NCI-H2196 (cell line): ENCODE data around the gene RTEL1.
A peak's percentile ranks its signal among the peaks of the same experiment; 100 is the strongest.
"Not testable (repeated sequence)": the region's sequence is repeated elsewhere in the genome, so short reads cannot be mapped to it uniquely, and the experiment has no call there.

Source experiments
- DNase-seq: peaks from one replicate; lab custom pipeline; 2025; ENCODE audit not compliant: unreplicated experiment; lab: John Stamatoyannopoulos, UW

RTEL1 gene

GRCh38 chr20:63667858-63668257 lies 9.7 kb downstream of the RTEL1 start:
- no peak for DNase-seq

GRCh38 chr20:63668351-63668750 lies 10.2 kb downstream of the RTEL1 start:
- no peak for DNase-seq

GRCh38 chr20:63671695-63672094 lies 13.6 kb downstream of the RTEL1 start:
- DNase-seq, result not testable (repeated sequence)

GRCh38 chr20:63672666-63673065 lies 14.6 kb downstream of the RTEL1 start:
- no peak for DNase-seq

- DNase-seq, result no peak
Observed at GRCh38 chr20:63673951-63674350, 15.8 kb downstream of the RTEL1 start.

GRCh38 chr20:63675681-63676368 lies 17.7 kb downstream of the RTEL1 start:
- no peak for DNase-seq

- DNase-seq, result no peak
Observed at GRCh38 chr20:63678071-63678470, 20.0 kb downstream of the RTEL1 start.

- DNase-seq, result no peak
Observed at GRCh38 chr20:63678667-63679465, 20.8 kb downstream of the RTEL1 start.

- DNase-seq, result no peak
Observed at GRCh38 chr20:63679799-63680305, 21.7 kb downstream of the RTEL1 start.

- no peak for DNase-seq
Observed at GRCh38 chr20:63680427-63680826, 22.3 kb downstream of the RTEL1 start.

GRCh38 chr20:63680857-63681608 lies 22.9 kb downstream of the RTEL1 start:
- DNase-seq, result no peak

- no peak for DNase-seq
Observed at GRCh38 chr20:63681609-63682142, 23.6 kb downstream of the RTEL1 start.

GRCh38 chr20:63682384-63683139 lies 24.4 kb downstream of the RTEL1 start:
- peak; percentile 30 for DNase-seq

GRCh38 chr20:63685269-63686026 lies 27.3 kb downstream of the RTEL1 start:
- DNase-seq, result no peak

GRCh38 chr20:63686094-63686491 lies 28.0 kb downstream of the RTEL1 start:
- no peak for DNase-seq

- no peak for DNase-seq
Observed at GRCh38 chr20:63686492-63687321, 28.6 kb downstream of the RTEL1 start.

- no peak for DNase-seq
Observed at GRCh38 chr20:63687419-63688178, 29.5 kb downstream of the RTEL1 start.
